Tibial artery (tissue), 4 donors: ENCODE data around the gene CEP19.

Source experiments
- DNase-seq, 2 donors: peaks; one replicate each; pipeline ENCODE4 v3.0.0-alpha.2; 2019
- H3K27ac ChIP-seq, 2 donors: fragments of 200-600 bp; sonication (generic) in 1 of 2; 1 replicate in 1 of 2; 2 replicates in 1 of 2; pipeline ENCODE4 v1.5.1; 2018 to 2019; ENCODE audit warnings: mild to moderate bottlenecking in 1 of 2
- H3K27me3 ChIP-seq, 2 donors: fragments of 200-600 bp; sonication (generic) in 1 of 2; one replicate each; pipeline versions ENCODE4 v1.5.1 to v1.6.0; 2016 to 2019
- H3K36me3 ChIP-seq, 3 donors: fragments of 200-600 bp; sonication (generic) in 2 of 3; one replicate each; pipeline ENCODE4 v1.5.1; 2016 to 2019; ENCODE audit warnings: mild to moderate bottlenecking in 2 of 3
- H3K4me1 ChIP-seq, 4 donors: fragments of 200-600 bp; sonication (generic) in 2 of 4; 1 replicate in 3 of 4; 2 replicates in 1 of 4; pipeline ENCODE4 v1.5.1; 2016 to 2019
- H3K4me3 ChIP-seq, 2 donors: fragments of 200-600 bp; sonication (generic) in 1 of 2; 1 replicate in 1 of 2; 2 replicates in 1 of 2; pipeline ENCODE4 v1.5.1; 2018 to 2019; ENCODE audit warnings: mild to moderate bottlenecking in 2 of 2
- H3K9me3 ChIP-seq, 3 donors: fragments of 200-600 bp; sonication (generic) in 1 of 3; one replicate each; pipeline ENCODE4 v1.5.1; 2016 to 2019
- CTCF ChIP-seq, 2 experiments: fragments of 200-600 bp in 1 of 2; fragments of 450-650 bp in 1 of 2; IDR thresholded peaks; one replicate each; pipeline ENCODE4 v1.5.1; 2017 to 2019; ENCODE audit warnings: antibody characterized with exemption in 2 of 2, mild to moderate bottlenecking in 1 of 2, moderate library complexity in 1 of 2
- intact Hi-C: fragments of 100-400 bp; cut with DNase I; formaldehyde crosslinking; loops from one replicate; pipeline ENCODE4 v1.15.0; 2023; ENCODE audit warnings: low total_unique reads

CEP19 gene

GRCh38 chr3:196660381-196661166, 51.5 kb downstream of the CEP19 start:
- Histone ChIP-seq H3K27ac (no peak overlapping the region), H3K9me3 (no peaks in the 10 kb centered on the region), H3K4me3 (no peak overlapping the region), H3K27me3 (peaks cover 0 to 5% of the 10 kb centered on the region in 2 donors), H3K4me1 (no peaks in the 10 kb centered on the region), H3K36me3 (no peaks in the 10 kb centered on the region)
- no peak for TF ChIP-seq CTCF (IDR thresholded peaks at IDR 0.05)
- intact Hi-C loops, result no loop called here
- no peak for DNase-seq

- H3K9me3 ChIP-seq, result no peaks in the 10 kb centered on the region
- no peaks in the 10 kb centered on the region for H3K36me3 ChIP-seq
- peaks cover 0 to 5% of the 10 kb centered on the region in 2 donors for H3K27me3 ChIP-seq
- intact Hi-C loops, result no loop called here
- no peak overlapping the region for H3K27ac ChIP-seq
- H3K4me1 ChIP-seq, result no peaks in the 10 kb centered on the region
- H3K4me3 ChIP-seq, result no peak overlapping the region
- DNase-seq, result no peak
- no peak for TF ChIP-seq CTCF (IDR thresholded peaks at IDR 0.05)
Observed at GRCh38 chr3:196659901-196660351, 52.1 kb downstream of the CEP19 start.
